Measurements from ENCODE around the gene GEMIN7. TPM values are rescaled to one million over a fixed set of nuclear protein-coding genes. Genes with fewer than 3 reads are reported as not detected.
A peak's percentile ranks its signal among the peaks of the same experiment; 100 is the strongest.

Gene GEMIN7
- total and polyA plus RNA-seq, 2 of the 13 experiments (the other 11 are each of a cell fraction or from before 2014, with no cell fraction given): 24.1 to 30.6 TPM

DNA sequence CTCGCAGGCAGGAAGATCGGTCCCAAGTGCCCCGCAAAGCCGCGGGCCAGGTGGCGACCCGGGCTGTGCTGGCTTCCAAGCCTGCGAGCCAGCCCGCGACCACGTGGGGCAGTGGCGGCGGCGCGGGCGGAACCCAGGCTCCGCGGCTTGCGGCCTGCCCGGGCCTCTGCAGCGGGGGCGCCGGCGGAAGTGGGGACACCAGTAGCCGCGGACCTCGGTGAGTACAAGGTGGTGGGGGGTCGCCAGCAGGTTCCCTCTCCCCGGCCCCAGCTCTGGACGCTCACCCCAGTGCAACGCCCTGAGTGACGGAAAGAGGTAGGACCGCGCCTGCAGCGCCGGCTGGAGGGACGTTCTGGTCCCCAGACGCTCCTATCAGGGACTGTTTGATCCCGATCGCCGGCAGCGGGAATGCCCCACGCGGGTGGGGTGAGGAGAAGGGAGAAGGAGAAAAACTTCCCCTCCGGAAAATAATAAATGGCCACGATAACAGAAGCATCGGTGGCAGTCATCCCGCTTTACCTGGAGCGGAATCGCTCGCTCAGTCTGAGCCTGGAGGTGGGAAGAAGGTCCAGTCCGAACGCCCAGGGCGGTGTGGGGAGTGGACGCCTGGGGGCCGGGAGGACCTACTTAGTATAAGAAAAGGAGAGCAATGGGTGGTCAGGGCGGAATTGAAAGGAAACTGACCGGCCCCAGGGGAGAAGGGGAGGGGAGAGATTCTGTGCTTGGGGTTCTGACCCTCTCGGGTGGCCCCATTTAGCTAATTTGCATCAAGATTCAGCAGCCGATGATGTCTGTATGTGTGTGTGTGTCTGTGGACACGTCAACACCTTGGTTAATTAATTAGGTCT is at the start of gene GEMIN7 (continued):
- TF ChIP-seq, protein P1, sequence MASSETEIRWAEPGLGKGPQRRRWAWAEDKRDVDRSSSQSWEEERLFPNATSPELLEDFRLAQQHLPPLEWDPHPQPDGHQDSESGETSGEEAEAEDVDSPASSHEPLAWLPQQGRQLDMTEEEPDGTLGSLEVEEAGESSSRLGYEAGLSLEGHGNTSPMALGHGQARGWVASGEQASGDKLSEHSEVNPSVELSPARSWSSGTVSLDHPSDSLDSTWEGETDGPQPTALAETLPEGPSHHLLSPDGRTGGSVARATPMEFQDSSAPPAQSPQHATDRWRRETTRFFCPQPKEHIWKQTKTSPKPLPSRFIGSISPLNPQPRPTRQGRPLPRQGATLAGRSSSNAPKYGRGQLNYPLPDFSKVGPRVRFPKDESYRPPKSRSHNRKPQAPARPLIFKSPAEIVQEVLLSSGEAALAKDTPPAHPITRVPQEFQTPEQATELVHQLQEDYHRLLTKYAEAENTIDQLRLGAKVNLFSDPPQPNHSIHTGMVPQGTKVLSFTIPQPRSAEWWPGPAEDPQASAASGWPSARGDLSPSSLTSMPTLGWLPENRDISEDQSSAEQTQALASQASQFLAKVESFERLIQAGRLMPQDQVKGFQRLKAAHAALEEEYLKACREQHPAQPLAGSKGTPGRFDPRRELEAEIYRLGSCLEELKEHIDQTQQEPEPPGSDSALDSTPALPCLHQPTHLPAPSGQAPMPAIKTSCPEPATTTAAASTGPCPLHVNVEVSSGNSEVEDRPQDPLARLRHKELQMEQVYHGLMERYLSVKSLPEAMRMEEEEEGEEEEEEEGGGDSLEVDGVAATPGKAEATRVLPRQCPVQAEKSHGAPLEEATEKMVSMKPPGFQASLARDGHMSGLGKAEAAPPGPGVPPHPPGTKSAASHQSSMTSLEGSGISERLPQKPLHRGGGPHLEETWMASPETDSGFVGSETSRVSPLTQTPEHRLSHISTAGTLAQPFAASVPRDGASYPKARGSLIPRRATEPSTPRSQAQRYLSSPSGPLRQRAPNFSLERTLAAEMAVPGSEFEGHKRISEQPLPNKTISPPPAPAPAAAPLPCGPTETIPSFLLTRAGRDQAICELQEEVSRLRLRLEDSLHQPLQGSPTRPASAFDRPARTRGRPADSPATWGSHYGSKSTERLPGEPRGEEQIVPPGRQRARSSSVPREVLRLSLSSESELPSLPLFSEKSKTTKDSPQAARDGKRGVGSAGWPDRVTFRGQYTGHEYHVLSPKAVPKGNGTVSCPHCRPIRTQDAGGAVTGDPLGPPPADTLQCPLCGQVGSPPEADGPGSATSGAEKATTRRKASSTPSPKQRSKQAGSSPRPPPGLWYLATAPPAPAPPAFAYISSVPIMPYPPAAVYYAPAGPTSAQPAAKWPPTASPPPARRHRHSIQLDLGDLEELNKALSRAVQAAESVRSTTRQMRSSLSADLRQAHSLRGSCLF (CRISPR knock-in tag; IDR thresholded peaks at IDR 0.05; ENCODE audit: borderline replicate concordance): 0 out of 2 replicates have a peak, but pooled peaks have one; percentile 16
- no peak; the same call in 1 of the 2 replicates for TF ChIP-seq REXO4 (CRISPR knock-in tag; IDR thresholded peaks at IDR 0.05; ENCODE audit: borderline replicate concordance)
- peak; percentile 64; the same call in 1 of the 2 replicates for TF ChIP-seq SKIL (CRISPR knock-in tag; IDR thresholded peaks at IDR 0.05; ENCODE audit: borderline replicate concordance)
- peak; percentile 77 for TF ChIP-seq POGZ (CRISPR knock-in tag; IDR thresholded peaks at IDR 0.05)
- no peak for TF ChIP-seq HMGA1 (CRISPR knock-in tag; conservative IDR thresholded peaks at IDR 0.05)
- TF ChIP-seq EP300 (IDR thresholded peaks at IDR 0.05; ENCODE audit: low read depth in 2 of 2, low read length in 2 of 2): peak in 1 of 2 experiments; percentile 55; a peak in 1 of 4 replicates
- TF ChIP-seq EP300 (CRISPR knock-in tag; IDR thresholded peaks at IDR 0.05; ENCODE audit: borderline replicate concordance): peak; percentile 40; the same call in 1 of the 2 replicates
- TF ChIP-seq, protein P2, sequence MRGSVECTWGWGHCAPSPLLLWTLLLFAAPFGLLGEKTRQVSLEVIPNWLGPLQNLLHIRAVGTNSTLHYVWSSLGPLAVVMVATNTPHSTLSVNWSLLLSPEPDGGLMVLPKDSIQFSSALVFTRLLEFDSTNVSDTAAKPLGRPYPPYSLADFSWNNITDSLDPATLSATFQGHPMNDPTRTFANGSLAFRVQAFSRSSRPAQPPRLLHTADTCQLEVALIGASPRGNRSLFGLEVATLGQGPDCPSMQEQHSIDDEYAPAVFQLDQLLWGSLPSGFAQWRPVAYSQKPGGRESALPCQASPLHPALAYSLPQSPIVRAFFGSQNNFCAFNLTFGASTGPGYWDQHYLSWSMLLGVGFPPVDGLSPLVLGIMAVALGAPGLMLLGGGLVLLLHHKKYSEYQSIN (CRISPR knock-in tag; IDR thresholded peaks at IDR 0.05; ENCODE audit: borderline replicate concordance): no peak
- TF ChIP-seq MIER3 (CRISPR knock-in tag; IDR thresholded peaks at IDR 0.05; ENCODE audit: borderline replicate concordance): no peak
- peak; percentile 44; the same call in 1 of the 2 replicates for TF ChIP-seq SOX5 (CRISPR knock-in tag; IDR thresholded peaks at IDR 0.05; ENCODE audit: borderline replicate concordance)
- TF ChIP-seq, protein P3, sequence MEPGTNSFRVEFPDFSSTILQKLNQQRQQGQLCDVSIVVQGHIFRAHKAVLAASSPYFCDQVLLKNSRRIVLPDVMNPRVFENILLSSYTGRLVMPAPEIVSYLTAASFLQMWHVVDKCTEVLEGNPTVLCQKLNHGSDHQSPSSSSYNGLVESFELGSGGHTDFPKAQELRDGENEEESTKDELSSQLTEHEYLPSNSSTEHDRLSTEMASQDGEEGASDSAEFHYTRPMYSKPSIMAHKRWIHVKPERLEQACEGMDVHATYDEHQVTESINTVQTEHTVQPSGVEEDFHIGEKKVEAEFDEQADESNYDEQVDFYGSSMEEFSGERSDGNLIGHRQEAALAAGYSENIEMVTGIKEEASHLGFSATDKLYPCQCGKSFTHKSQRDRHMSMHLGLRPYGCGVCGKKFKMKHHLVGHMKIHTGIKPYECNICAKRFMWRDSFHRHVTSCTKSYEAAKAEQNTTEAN (CRISPR knock-in tag; conservative IDR thresholded peaks at IDR 0.05): peak; percentile 65; the same call in 1 of the 2 replicates
- peak; percentile 24 for TF ChIP-seq STAG1 (CRISPR knock-in tag; IDR thresholded peaks at IDR 0.05)
- no peak for TF ChIP-seq GZF1 (CRISPR knock-in tag; IDR thresholded peaks at IDR 0.05)
- TF ChIP-seq THAP7 (CRISPR knock-in tag; IDR thresholded peaks at IDR 0.05): 0 out of 2 replicates have a peak, but pooled peaks have one; percentile 68
- peak; percentile 90 for TF ChIP-seq ELK4 (CRISPR knock-in tag; IDR thresholded peaks at IDR 0.05; ENCODE audit: borderline replicate concordance)
